OCI-M2 (cell line): Measurements from ENCODE around the gene PRMT9.

Source experiments
- DNase-seq: peaks from one replicate; lab custom pipeline; 2025; ENCODE audit not compliant: unreplicated experiment; lab: John Stamatoyannopoulos, UW

The PRMT9 gene

GRCh38 chr4:147683717-147684700 is at the start of gene PRMT9:
PRMT9 (minus strand) TSS chr4:147684163; CDS start chr4:147683987, 176 bp downstream.
- DNase-seq: peak; percentile 53

DNA sequence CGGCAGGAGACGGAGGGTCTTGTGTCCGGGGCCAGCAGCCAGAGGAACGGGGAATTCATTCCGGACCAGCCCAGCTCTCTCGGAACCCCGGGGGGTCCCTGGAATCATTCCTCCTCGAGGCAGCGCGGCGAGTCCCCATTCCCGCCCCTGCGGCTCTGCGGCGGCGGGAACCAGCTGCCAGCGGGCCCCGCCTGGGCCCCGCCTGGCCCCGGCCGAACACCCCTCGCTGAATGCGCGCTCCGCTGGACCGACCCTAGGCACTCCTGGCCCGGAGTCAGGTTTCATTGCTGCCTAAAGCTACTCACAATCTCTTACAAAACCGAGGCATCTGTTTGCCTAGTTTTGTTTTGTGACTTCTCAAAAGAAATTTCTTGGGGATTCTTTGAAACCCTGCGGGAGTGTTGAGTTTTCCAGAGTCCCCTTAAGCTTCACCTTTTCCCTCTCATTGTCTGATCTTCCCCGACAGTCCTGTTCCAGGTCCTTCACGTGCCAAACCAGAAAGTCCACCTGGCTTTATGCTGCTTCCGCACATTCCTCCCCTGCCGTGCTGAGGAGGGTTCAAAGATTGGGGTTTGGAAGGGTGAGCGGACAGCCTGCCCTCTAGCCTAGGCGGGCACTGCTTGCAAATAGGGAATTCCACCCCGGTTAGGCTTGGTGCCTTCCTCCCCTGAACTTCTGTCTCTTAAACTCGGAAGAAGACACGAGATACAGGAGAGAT is 48.7 kb upstream of the PRMT9 start:
- DNase-seq: no peak

DNA sequence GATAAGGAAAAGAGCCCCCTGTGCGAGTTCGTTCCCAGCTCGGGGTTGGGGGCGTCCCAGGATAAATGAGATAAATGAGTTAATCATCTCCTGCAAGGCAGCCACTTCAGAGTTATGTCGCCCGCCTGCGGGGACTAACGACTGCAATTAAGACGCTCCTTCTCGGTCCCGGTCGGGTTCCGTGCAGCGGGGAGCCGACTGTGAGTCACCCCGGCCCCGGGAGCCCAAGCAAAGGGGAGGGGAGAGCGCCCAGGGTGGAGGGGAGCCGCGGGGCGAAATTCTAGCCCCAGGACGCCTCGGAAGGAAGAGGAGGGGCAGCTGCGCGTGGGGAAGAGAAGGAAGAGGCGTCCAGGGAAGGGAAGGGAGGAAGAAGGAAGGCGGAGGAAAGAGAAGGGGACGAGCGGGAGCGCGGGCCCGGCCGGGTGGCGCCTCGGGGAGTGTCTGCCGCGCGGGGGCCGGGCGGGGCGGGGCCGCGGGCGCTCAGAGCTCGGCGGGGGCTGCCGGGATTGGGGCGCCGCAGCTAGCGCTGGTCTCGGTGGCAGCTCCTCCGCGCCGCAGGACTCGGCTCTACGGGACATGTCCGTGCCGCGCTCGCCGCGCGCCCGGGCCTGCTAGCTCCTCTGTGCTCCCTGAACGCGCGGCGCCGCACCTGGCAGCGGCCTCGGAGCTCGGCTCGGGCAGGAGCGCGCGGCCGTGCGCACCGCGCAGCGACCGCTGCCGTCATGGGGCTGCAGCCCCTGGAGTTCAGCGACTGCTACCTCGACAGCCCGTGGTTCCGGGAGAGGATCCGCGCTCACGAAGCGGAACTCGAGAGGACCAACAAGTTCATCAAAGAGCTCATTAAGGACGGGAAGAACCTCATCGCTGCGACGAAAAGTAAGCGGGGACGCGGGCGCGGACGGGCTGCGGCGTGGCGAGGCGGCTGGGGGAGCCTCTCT is 47.9 kb upstream of the PRMT9 start, which contains the start of gene ARHGAP10:
Gene ARHGAP10, plus strand, starts transcription at position 509 of the 938 bp plus-strand sequence. Its CDS starts 214 bp downstream, at position 723.
- DNase-seq: no peak

GRCh38 chr4:147730333-147730732 is 46.4 kb upstream of the PRMT9 start:
- DNase-seq: no peak

DNA sequence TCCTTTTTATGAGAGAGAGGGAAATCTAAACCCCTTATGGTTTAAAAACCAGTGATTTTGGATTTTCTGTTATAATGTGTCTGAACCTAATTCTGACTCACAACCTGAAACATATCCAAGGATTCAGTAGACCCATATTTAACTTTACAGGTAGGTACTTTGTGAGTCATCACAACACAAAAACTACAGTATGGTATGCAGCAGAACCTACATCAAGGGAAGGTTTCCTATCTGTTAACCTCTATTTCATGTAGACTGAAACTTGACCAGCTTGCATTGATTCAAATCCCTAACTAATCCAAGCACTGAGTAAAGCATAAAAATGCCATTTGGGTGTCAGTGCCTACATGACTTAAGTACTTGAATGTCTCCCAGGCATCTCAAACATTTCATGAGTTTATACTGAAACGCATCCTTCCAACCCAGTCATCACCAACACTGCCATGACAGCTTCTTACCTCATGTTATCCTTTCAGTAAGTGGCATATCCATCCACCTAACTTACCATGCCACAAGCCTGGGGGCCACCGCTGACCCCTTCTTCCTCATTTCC is 43.6 kb upstream of the PRMT9 start:
- no peak for DNase-seq

- DNase-seq: no peak
Measured at GRCh38 chr4:147725673-147726072, 41.7 kb upstream of the PRMT9 start.

GRCh38 chr4:147724468-147725201 is 40.7 kb upstream of the PRMT9 start:
- no peak for DNase-seq

DNA sequence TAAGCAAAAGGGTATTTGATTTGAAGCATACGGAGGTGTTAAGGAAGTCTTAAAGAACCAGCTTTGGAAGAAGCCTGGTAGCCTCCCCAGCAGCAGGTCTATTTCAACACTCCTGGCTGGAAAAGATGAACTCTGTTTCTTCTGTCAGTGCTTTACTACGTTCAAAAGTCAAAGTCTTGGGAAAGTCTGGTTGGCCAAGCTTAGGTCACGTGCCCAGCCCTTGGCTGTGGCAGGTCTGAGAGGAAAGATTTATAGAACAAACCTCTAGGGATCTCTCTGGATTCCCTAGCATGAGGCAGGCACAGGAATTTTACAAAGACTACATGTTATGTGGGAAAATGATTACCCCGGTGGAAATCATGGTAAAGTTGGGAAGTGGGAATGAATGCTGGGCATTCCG is 39.4 kb upstream of the PRMT9 start:
- no peak for DNase-seq

DNA sequence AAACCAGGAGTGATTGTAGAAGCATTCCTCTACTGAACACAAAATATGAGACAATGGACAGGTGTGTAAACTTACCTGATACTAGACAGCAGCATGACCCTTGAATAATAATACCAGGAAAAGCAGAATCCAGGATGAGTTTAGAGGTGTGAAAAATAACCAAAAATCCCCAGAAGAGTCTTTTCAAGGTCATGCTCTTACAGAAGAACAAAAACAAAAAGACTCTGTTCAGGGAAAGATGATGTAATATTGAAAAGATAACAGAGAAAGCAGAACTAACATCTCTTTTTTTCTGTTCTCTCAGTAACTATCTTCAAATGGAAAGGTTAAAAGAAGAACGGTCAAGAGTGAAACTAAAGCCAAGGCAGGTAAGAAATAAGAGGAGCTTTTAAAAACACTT is 33.9 kb upstream of the PRMT9 start:
- DNase-seq: no peak

GRCh38 chr4:147714575-147715401 is 30.8 kb upstream of the PRMT9 start:
- DNase-seq: no peak

DNA sequence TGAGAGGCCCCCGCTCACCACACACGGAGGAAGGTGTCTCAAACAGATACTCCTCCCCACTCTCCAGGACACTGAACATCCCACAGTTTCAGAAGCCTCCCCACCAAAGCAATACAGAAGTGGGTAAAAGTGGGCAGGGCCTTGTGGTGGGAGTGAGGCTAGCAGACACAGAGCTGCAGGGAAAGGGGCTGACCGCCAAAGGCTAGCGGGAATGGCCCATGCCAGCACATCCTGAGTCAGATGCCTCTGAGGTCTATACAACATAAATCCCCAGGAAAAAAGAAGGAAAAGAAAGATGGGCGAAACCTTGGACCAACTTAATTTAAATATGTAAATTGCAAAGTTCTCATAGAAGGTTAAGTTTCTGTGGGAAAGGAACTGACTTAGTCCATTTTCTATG is 26.0 kb upstream of the PRMT9 start:
- DNase-seq: no peak

DNA sequence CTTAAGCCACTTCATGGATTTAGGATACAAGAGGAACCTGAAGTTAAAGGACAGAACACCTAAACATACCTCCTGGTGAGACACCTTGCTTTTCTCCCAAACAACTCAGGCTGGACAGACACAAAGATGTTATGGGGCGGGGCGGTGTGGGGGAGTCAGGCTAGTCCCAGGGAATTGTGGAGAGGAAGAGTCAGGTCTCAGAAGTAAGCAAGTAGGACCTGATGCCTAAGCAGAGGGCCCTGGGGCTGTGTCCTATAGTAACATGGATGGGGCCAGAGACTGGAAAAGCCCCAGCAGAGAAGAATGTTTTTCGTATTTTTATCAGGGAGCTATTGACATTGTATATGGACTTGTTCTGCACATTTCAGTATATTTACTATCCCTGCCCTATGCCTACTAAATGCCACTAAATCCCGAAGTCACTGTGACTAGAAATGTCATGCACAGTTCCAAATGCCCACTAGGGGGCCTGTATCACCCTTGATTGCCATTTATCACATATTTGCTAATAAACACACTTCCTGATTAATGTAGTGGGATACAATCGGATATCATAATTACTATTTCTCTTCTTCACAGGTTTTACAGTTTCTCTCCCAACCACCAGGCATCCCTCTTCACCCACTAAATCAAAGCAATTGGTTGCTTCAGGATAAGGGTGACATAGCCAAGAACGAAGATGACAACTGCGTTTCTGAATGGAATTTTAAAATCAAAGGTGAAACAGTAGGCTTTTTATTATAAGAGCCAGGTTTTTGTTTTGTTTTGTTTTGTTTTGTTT is 24.1 kb upstream of the PRMT9 start:
- DNase-seq: no peak

DNA sequence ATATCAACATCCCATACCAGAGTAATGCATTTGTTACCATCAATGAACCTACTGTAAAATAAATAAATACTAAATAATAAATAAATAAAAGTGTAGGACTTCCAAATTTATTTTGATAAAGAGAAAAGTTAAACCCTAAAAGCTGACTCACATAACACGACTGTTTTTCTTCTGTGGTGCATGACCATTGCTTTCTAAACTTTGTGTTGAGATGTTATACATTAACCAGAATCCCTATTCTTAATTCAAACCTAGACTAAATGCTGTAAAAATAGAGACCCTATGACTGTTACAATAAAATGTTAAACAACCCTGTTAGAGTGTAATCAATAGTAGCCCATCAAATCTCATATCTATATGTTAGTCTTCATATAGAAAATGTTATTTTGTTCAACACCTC is 20.9 kb upstream of the PRMT9 start:
- DNase-seq: no peak

DNA sequence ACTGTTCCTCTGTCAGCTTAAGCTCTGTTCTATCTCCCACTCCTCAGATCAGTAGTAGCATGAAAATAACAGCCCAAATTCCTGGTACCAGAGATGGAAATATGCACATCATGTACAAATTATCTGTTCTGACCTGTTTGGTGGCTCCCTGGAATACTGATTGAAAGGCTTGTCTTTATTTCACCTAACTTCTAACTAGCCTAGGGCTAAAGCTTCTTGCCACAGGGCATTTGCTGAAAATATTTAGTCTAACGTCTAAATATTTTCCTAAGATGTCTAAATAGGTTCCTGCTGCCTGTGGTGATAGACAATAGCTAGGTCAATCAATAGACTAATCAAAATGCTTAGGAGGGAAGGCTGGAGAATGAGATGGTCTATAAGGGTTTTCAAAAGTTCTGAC is 12.9 kb upstream of the PRMT9 start:
- no peak for DNase-seq

DNA sequence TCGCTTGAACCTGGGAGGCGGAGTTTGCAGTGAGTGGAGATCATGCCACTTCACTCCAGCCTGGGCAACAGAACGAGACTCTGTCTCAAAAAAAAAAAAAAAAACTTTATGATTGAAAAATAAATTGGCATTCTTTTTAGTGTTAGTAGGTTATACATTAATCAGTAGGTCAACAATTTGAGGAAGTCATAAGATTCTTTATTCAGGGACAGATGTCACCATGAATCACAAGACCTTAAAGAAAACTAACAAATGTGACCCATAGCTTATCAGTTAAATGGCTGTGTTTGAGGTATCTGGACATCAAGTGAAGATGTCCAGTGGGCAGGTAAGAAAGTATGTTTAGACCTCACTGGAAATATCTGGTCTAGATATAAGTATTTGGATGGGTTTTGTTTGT is 9.3 kb upstream of the PRMT9 start:
- DNase-seq: no peak

- no peak for DNase-seq
Measured at GRCh38 chr4:147691820-147692219, 7.9 kb upstream of the PRMT9 start.

DNA sequence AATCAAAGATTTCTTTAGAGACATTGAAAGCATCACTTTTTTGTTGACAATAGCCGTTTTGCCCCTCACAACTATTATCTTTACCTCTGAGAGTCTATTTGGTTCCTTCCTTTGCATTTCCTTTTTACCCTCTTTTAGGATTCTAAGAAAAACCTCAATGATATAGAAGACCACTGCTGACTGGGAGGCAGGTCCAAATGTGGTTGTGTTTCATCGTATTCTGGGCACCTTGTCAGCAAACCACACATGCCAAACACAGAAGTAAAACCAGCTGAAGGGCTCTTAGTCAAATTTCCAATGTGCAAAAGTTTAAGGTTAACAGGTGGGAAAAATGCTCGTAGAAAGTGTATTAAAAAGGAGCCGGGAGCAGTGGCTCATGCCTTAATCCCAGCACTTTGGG is 5.1 kb upstream of the PRMT9 start:
- DNase-seq: no peak

GRCh38 chr4:147683188-147683591 is 773 bp downstream of the PRMT9 start:
- no peak for DNase-seq
